IPS DF 4.7 (cell line): ENCODE results near the gene GJC1.

Experiments
- DNase-seq: peaks from one replicate; pipeline ENCODE4 v3.0.0-alpha.2; 2013; ENCODE audit warnings: low spot score; ENCODE audit errors: extremely low read depth

Gene GJC1

DNA sequence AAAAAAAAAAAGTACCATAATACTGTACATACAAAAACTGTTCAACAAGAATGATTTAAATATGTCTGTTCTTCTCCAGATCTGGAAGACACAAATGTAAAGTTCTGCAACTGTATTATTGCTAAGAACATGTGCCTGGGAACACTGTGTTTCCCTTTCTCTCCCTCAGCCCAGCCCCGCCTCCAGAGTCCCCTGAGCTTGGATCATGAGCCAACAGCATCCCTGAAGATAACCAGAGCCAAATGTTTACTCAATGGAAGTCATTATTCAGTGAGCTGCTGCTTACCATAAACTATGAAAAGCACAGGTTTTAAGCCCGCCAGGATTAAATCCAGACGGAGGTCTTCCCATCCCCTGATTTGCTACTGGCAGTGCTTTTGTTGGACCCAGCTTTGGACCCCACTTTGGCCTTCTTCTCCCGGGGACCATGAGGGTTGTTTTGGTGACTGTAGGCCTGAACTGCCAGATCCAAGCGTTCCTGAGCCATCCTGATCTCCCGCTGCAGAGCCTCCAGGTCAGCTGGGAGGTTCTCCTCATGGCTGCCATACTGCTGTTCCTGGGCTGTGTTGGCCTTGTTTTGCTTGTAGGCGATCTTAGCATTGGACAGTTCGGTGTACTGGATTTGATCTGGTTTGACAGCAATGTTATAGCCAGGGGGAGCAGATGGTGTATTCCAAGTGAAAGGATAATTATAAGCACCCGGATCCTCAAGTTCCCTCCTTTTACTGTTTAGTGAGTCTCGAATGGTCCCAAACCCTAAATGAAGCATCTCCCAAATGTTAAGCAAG lies 25.6 kb downstream of the GJC1 start:
- no peak for DNase-seq

DNA sequence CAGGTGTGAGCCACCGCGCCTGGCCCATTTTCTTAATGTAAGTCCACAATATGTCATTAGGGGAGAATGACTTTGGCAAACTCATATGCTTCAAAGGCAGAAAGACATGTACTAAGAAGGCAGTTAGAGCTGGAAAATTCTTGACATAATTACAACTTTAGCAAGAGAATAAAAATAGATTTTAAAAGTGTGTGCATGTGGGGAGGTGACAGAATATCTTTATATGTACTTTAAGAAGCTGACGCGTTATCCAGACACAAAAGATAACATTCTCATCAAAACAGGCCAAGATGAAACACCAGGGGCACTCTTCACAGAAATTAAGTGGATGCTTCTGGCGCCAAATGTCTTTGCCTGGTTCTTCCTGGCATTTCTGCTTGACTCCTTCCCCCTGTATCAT lies 28.2 kb downstream of the GJC1 start:
- no peak for DNase-seq

DNA sequence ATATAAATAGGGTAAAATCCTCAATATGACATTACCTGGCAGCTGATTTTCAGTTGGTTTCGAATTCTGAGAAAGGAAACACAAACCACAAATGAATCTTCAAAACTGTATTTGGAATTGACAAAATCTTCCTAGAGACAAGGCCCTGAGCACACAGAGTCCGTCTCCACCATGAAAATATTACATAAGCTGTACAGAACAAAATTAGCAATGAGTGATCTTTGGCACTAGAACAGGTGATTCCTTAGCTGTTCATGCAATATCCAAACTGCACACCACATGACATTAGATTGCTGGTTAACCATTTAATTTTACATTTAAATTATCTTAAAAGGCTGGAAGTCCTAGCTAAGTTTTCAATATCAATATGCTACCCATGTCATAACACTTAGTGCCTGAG lies 31.7 kb downstream of the GJC1 start:
- DNase-seq = no peak

GRCh38 chr17:44797802-44798201 lies 32.3 kb downstream of the GJC1 start:
- no peak for DNase-seq

DNA sequence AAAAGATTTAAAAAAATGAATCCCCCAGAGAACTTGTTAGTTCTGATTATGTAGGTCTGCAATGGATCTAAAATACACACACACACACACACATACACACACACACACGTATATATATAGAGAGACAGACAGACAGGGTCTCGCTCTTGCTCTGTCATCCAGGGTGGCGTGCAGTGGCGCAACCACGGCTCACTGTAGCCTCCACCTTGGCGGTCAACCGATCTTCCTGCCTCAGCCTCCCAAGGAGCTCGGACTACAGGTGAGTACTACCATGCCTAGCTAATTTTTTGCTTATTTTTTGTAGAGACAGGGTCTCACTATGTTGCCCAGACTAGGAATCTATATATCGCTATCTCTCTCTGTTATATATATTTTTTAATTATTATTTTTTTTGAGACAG lies 33.4 kb downstream of the GJC1 start:
- no peak for DNase-seq

DNA sequence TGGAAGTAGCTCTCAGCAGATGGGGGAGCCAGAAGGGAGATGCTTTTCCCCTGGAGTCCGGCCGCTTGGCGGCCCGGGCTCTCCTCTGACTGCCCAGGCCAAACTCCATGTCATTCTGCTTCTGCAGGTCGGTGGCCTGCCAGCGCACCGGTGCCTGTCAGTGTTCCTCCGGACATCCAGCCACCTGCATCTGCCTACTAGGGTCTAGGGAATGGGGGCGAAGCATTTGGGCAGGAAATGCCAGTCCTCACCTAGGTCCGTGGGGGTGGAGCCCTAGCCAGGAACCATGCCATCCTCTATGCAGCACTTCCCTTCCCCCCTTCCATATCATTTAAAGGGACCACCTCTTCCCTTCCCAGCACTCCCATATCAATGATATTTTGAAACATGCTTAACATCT lies 34.2 kb downstream of the GJC1 start:
- DNase-seq = no peak

DNA sequence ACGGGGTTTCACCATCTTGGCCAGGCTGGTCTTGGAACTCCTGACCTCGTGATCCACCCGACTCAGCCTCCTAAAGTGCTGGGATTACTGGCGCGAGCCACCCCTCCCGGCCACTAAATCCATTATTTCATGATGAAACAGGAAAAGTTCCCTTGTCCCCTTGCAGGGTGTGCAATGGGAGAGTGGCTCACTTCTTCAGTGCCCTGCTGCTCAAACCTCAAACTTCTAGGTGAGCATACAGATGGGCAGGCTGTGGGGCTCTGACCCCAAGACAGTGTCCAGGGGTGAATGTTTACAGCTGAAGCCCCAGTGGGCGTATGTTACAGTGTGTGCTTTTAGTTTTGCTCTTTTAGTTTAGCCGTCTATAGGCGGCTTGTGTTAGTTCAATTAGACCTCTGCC lies 34.7 kb downstream of the GJC1 start:
- DNase-seq = no peak

GRCh38 chr17:44794851-44795413 lies 35.2 kb downstream of the GJC1 start:
- no peak for DNase-seq

DNA sequence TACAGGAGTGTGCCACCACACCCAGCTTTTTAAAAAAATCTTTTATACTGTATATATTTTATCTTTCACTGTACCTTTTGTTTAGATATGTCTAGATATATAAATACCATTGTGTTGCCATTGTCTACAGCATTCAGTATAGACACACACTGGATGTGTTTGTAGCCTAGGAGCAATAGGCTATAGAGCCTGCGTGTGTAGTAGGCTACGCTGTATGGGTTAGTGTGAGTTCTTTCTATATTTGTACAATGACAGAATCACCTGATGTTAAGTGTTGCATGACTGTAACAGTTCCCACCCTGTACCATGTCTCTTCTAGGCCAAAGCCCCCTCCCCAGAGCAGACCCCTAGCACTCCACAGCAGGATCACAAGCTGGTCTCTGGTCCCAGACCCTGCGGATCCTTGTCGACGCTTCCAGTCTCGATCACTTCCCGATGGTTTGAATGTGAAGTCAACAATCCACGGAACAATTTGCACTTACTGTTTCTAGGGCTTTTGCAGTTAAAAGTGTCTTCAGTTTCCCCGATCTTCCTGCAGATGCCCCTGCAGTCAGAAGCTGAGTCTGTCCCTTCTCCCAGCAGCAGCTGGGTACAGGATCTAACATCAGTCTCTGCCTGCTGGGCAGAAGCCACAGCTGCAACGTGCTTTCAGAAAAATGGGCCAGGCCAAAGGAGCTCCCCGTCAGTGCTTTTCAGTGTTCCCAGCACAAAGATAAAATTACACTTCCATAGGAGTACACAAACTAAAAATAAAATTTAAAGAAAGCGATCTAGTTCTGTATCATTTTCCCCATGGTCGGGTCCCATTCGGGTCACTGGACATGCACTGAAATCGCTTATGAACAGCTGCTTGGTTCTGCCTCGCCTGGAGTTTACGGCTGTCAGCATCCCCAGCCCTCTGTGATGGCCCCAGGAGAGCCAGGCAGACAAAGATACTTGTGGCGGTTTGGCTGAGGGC lies 35.9 kb downstream of the GJC1 start:
- DNase-seq = no peak

- no peak for DNase-seq
Measured at GRCh38 chr17:44792276-44792675, 37.8 kb downstream of the GJC1 start.

- DNase-seq = no peak
Measured at GRCh38 chr17:44788139-44788538, 41.9 kb downstream of the GJC1 start.

GRCh38 chr17:44787271-44787940 lies 42.7 kb downstream of the GJC1 start:
- no peak for DNase-seq

DNA sequence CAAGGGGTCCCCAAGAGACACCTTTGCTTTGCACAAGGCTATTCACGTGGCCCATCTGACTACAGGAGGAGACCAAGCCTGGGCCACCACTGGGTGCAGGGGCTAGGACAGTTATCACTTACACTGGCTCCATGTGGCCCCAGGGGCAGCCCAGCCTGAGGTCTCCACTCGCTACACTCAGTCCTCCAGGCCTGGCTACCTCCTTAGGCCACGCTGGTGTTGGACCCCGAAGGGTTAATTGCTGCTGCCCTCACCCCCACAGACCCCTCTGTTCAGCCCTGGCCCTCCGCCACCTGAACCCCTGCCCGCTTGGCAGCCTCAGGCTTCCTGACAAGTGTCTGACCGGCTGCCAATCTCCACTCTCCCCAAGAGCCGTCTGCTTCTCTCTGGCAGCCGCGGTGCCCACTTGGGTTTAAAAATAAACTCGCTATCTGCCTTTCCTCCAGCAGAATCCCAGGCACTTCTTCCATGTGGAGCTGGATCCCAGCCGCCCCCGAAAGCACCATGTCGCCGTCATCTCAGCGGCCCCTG lies 43.5 kb downstream of the GJC1 start:
- no peak for DNase-seq

- no peak for DNase-seq
Measured at GRCh38 chr17:44785921-44786320, 44.2 kb downstream of the GJC1 start.

GRCh38 chr17:44782326-44782850 lies 47.7 kb downstream of the GJC1 start:
- no peak for DNase-seq

- no peak for DNase-seq
Measured at GRCh38 chr17:44781551-44782325, 48.3 kb downstream of the GJC1 start.

DNA sequence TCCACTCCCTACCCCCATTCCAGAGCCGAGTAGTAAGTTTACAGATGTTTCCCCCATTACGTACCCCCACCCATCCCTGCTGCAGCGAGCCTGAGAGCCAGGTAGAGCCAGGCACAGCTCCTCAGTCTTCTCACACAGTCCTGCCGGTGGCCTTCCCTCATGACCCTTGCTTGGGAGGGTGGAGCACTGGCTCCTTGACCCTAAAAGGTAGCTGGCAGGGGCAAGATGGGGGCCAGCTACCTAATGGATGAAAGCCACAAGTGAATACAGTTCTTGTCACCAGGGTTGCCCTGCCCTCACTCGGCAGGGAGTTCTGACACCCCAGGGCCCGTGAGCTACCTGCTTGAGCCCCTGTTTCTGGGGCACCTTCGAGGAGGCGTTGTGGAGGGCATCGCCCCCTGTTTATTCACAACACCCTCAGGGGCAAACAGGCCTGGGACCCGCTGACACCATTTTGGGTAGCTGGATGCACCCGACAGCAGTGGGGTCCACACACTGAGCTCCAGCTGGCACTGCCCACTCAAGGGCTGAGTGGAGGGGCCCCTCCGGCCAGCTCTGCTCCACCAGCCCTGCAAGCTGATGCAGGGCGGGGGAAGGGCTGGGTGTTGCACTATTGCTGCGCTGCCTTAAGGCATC lies 49.1 kb downstream of the GJC1 start:
- no peak for DNase-seq

DNA sequence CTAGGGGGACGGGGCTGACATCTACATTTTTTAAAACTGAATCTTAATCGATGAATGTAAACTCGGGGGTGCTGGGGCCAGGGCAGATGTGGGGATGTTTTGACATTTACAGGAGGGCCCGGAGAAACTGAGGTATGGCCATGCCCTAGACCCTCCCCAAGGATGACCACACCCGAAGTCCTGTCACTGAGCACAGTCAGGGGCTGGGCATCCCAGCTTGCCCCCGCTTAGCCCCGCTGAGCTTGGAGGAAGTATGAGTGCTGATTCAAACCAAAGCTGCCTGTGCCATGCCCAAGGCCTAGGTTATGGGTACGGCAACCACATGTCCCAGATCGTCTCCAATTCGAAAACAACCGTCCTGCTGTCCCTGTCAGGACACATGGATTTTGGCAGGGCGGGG lies 49.9 kb downstream of the GJC1 start:
- DNase-seq = no peak

- no peak for DNase-seq
Measured at GRCh38 chr17:44779211-44780025, 50.7 kb downstream of the GJC1 start.
